GM18870 (cell line): ENCODE measurements around the gene NFKBIB.
"Not testable (repeated sequence)": the region's sequence is repeated elsewhere in the genome, so short reads cannot be mapped to it uniquely, and the experiment has no call there.

Experiments
- ATAC-seq: cut with Tn5 transposase; IDR thresholded peaks from one replicate; pipeline ENCODE4 v1.9.1; 2021; ENCODE audit warnings: moderate library complexity; ENCODE audit not compliant: unreplicated experiment

Gene NFKBIB

GRCh38 chr19:38873400-38873799, 26.4 kb upstream of the NFKBIB start:
- not testable (repeated sequence) for ATAC-seq

- ATAC-seq: no peak
These were observed 23.9 kb upstream of the NFKBIB start for GRCh38 chr19:38875656-38876395.

GRCh38 chr19:38877781-38878574, 21.8 kb upstream of the NFKBIB start, which contains the start of gene RINL:
Gene RINL (minus strand): TSS chr19:38878275. CDS start chr19:38876742, 1,533 bp downstream.
- ATAC-seq: no peak

- no peak for ATAC-seq
These were observed 21.0 kb upstream of the NFKBIB start for GRCh38 chr19:38878575-38879399.

- ATAC-seq: no peak
These were observed 20.4 kb upstream of the NFKBIB start for GRCh38 chr19:38879400-38879751.

- ATAC-seq: no peak
These were observed 19.5 kb upstream of the NFKBIB start for GRCh38 chr19:38880076-38880881.

GRCh38 chr19:38880882-38881609, 18.7 kb upstream of the NFKBIB start:
- no peak for ATAC-seq

- no peak for ATAC-seq
These were observed 16.5 kb upstream of the NFKBIB start for GRCh38 chr19:38883286-38883685.

- not testable (repeated sequence) for ATAC-seq
These were observed 15.1 kb upstream of the NFKBIB start for GRCh38 chr19:38884691-38885090.

GRCh38 chr19:38888876-38889275, 10.9 kb upstream of the NFKBIB start:
- ATAC-seq: no peak

GRCh38 chr19:38889803-38890202, 10.0 kb upstream of the NFKBIB start:
- no peak for ATAC-seq

- no peak for ATAC-seq
These were observed 9.1 kb upstream of the NFKBIB start for GRCh38 chr19:38890686-38891085.

- ATAC-seq: no peak
These were observed 8.0 kb upstream of the NFKBIB start for GRCh38 chr19:38891771-38892170.

GRCh38 chr19:38892841-38893240, 6.9 kb upstream of the NFKBIB start:
- no peak for ATAC-seq

GRCh38 chr19:38893341-38893771, 6.4 kb upstream of the NFKBIB start:
- no peak for ATAC-seq

GRCh38 chr19:38894968-38895367, 4.8 kb upstream of the NFKBIB start:
- no peak for ATAC-seq

GRCh38 chr19:38898788-38899446, 852 bp upstream of the NFKBIB start:
- ATAC-seq: no peak

GRCh38 chr19:38900202-38900629, 447 bp downstream of the NFKBIB start:
- ATAC-seq: no peak

GRCh38 chr19:38900743-38901190, 998 bp downstream of the NFKBIB start:
- ATAC-seq: no peak
